GM23338 (cell line): Measurements from ENCODE around the gene ZYG11B. TPM values are rescaled to one million over a fixed set of nuclear protein-coding genes. Genes with fewer than 3 reads are reported as not detected.

Experiments
- ATAC-seq: fragments of 200-7000 bp; cut with Tn5 transposase; 3 replicates; pipeline ENCODE4 v1.9.1; 2020
- DNase-seq: peaks from one replicate; pipeline ENCODE4 v3.0.0-alpha.2; 2015; ENCODE audit warnings: low spot score
- H2AFZ ChIP-seq: fragments of 200-600 bp; sonication (generic); 2 replicates; pipeline ENCODE4 v1.8.0; 2016; ENCODE audit warnings: antibody characterized with exemption, mild to moderate bottlenecking, moderate library complexity
- H3F3A ChIP-seq: fragments of 200-600 bp; sonication (generic); replicated peaks from 2 replicates; pipeline ENCODE4 v1.8.0; 2017; ENCODE audit warnings: antibody characterized with exemption, mixed run types, low read depth
- H3K27ac ChIP-seq: fragments of 200-600 bp; sonication (generic); 2 replicates; pipeline ENCODE4 v1.6.1; 2016; ENCODE audit warnings: low read depth
- H3K27me3 ChIP-seq: fragments of 200-600 bp; sonication (generic); 2 replicates; pipeline ENCODE4 v1.8.0; 2016; ENCODE audit warnings: mild to moderate bottlenecking, mixed run types, moderate library complexity; ENCODE audit not compliant: insufficient read depth
- H3K36me3 ChIP-seq: fragments of 200-600 bp; sonication (generic); 2 replicates; pipeline ENCODE4 v1.8.0; 2016; ENCODE audit warnings: mild to moderate bottlenecking; ENCODE audit not compliant: insufficient read depth
- H3K4me1 ChIP-seq: fragments of 200-600 bp; sonication (generic); 2 replicates; pipeline ENCODE4 v1.8.0; 2016; ENCODE audit warnings: mild to moderate bottlenecking, moderate library complexity; ENCODE audit not compliant: insufficient read depth
- H3K4me2 ChIP-seq: fragments of 200-600 bp; sonication (generic); 2 replicates; pipeline ENCODE4 v1.7.1; 2017; ENCODE audit warnings: mixed run types
- H3K4me3 ChIP-seq: fragments of 200-600 bp; sonication (generic); 2 replicates; pipeline ENCODE4 v1.6.1; 2016; ENCODE audit warnings: mixed run types
- H3K79me2 ChIP-seq: fragments of 200-600 bp; sonication (generic); replicated peaks from 2 replicates; pipeline ENCODE4 v1.8.0; 2017; ENCODE audit warnings: mild to moderate bottlenecking; ENCODE audit not compliant: insufficient read depth
- H3K9me2 ChIP-seq: fragments of 200-600 bp; sonication (generic); 2 replicates; pipeline ENCODE4 v1.8.0; 2017; ENCODE audit not compliant: insufficient read depth
- H4K20me1 ChIP-seq: fragments of 200-600 bp; sonication (generic); replicated peaks from 2 replicates; pipeline ENCODE4 v1.8.0; 2017; ENCODE audit warnings: mild to moderate bottlenecking; ENCODE audit not compliant: insufficient read depth
- H3K27ac Mint-ChIP-seq: 2 replicates; pipeline ENCODE4 v1.8.0; 2020; ENCODE audit warnings: inconsistent platforms, mild to moderate bottlenecking, moderate library complexity, mixed read lengths
- H3K27me3 Mint-ChIP-seq: 3 replicates; pipeline ENCODE4 v1.8.0; 2022; ENCODE audit warnings: low read depth, mild to moderate bottlenecking, moderate library complexity, mixed read lengths, inconsistent platforms; ENCODE audit not compliant: insufficient read depth, poor library complexity
- H3K36me3 Mint-ChIP-seq: 3 replicates; pipeline ENCODE4 v1.8.0; 2021; ENCODE audit warnings: low read depth, mild to moderate bottlenecking, inconsistent platforms, moderate library complexity, mixed read lengths
- H3K4me1 Mint-ChIP-seq: 3 replicates; pipeline ENCODE4 v1.8.0; 2020; ENCODE audit warnings: mild to moderate bottlenecking, inconsistent platforms, mixed read lengths
- H3K4me3 Mint-ChIP-seq: 3 replicates; pipeline ENCODE4 v1.8.0; 2021; ENCODE audit warnings: moderate library complexity, mild to moderate bottlenecking, inconsistent platforms, mixed read lengths
- H3K9me3 Mint-ChIP-seq: 3 replicates; pipeline ENCODE4 v1.8.0; 2020; ENCODE audit warnings: moderate library complexity, mild to moderate bottlenecking, inconsistent platforms, mixed read lengths
- EZH2 ChIP-seq: fragments of 200-600 bp; sonication (generic); IDR thresholded peaks from one replicate; pipeline ENCODE4 v1.8.0; 2017; ENCODE audit warnings: antibody characterized with exemption, mild to moderate bottlenecking, low read depth; ENCODE audit not compliant: unreplicated experiment
- EZH2phosphoT487 ChIP-seq: fragments of 200-600 bp; sonication (generic); IDR thresholded peaks from one replicate; pipeline ENCODE4 v1.8.1; 2018; ENCODE audit warnings: antibody characterized with exemption; ENCODE audit not compliant: unreplicated experiment
- JUNB ChIP-seq: IDR thresholded peaks from one replicate; pipeline ENCODE4 v1.6.1; 2016; ENCODE audit warnings: antibody characterized with exemption; ENCODE audit not compliant: unreplicated experiment
- NANOG ChIP-seq: IDR thresholded peaks from 2 replicates; pipeline ENCODE4 v1.6.1; 2016; ENCODE audit warnings: antibody characterized with exemption, borderline replicate concordance
- POLR2AphosphoS5 ChIP-seq: IDR thresholded peaks from 2 replicates; pipeline ENCODE4 v1.6.1; 2016; ENCODE audit warnings: antibody characterized with exemption, low read depth
- REST ChIP-seq: IDR thresholded peaks from one replicate; pipeline ENCODE4 v1.6.1; 2018; ENCODE audit warnings: antibody characterized with exemption; ENCODE audit not compliant: unreplicated experiment
- ZNF114 ChIP-seq: fragments of 250-450 bp; sonication (Bioruptor Pico); IDR thresholded peaks from 2 replicates; pipeline ENCODE4 v1.5.0; 2020; ENCODE audit warnings: mild to moderate bottlenecking, moderate library complexity
- ZNF331 ChIP-seq: fragments of 250-450 bp; sonication (Bioruptor Pico); IDR thresholded peaks from 2 replicates; pipeline ENCODE4 v1.5.0; 2020; ENCODE audit warnings: low read depth, mild to moderate bottlenecking, moderate library complexity
- ZNF462 ChIP-seq: fragments of 250-450 bp; sonication (Bioruptor Pico); IDR thresholded peaks from 2 replicates; pipeline ENCODE4 v1.5.0; 2020; ENCODE audit warnings: mild to moderate bottlenecking, moderate library complexity
- polyA plus RNA-seq: library from polyadenylated mRNA; unstranded; fragments of >200 nt; fragmentation: Nextera tagmentation; extraction: Ambion mirVana; gene quantifications from 2 replicates; pipeline ENCODE4 v1.2.1, GENCODE V29; 2016
- total RNA-seq: library from RNA; depleted of rRNA; stranded (reverse); fragments of >200 nt; shearing (Covaris generic); gene quantifications from 2 replicates; pipeline ENCODE4 v1.2.3, GENCODE V29; 2014

ZYG11B gene
- total and polyA plus RNA-seq, 2 experiments from 2014 or later = 7.8 to 42.3 TPM

- H3K27ac Mint-ChIP-seq = no peak overlapping the region
- no peak for ATAC-seq
- no peaks in the 10 kb centered on the region; the same call in 2 of the 3 replicates for H3K36me3 Mint-ChIP-seq
- no peaks in the 10 kb centered on the region for H3K27me3 ChIP-seq
- peaks cover 15% of the 10 kb centered on the region for H4K20me1 ChIP-seq
- no peak for DNase-seq
- H3K27ac ChIP-seq = no peak overlapping the region
- peaks cover 8% of the 10 kb centered on the region for H3K4me1 Mint-ChIP-seq
- H3K79me2 ChIP-seq = peaks cover 11% of the 10 kb centered on the region; the same call in 1 of the 2 replicates
- no peaks in the 10 kb centered on the region for H3K9me3 Mint-ChIP-seq
- TF ChIP-seq EZH2 = no peak
- TF ChIP-seq ZNF462 = no peak
- no peak for TF ChIP-seq JUNB
- TF ChIP-seq POLR2AphosphoS5 = no peak
- TF ChIP-seq ZNF114 (CRISPR knock-in tag) = no peak
- no peak overlapping the region for H2AFZ ChIP-seq
- no peaks in the 10 kb centered on the region for H3K4me1 ChIP-seq
- H3K4me2 ChIP-seq = no peak overlapping the region
- H3K4me3 Mint-ChIP-seq = no peak overlapping the region
- H3K27me3 Mint-ChIP-seq = peaks cover 5% of the 10 kb centered on the region
- H3K36me3 ChIP-seq = no peaks in the 10 kb centered on the region
- H3K9me2 ChIP-seq = no peaks in the 10 kb centered on the region
- 0 out of 2 replicates have a peak, but pooled peaks cover 3% of the 10 kb centered on the region for H3F3A ChIP-seq
- H3K4me3 ChIP-seq = no peak overlapping the region
These were observed 26.9 kb downstream of the ZYG11B start for GRCh38 chr1:52753169-52753568.

- Histone ChIP-seq H3F3A (no peaks in the 10 kb centered on the region), H3K27ac (no peak overlapping the region), H3K4me1 (no peaks in the 10 kb centered on the region), H3K79me2 (peaks cover 11% of the 10 kb centered on the region; the same call in 1 of the 2 replicates), H2AFZ (no peak overlapping the region), H3K4me3 (no peak overlapping the region), H3K36me3 (no peaks in the 10 kb centered on the region), H3K4me2 (0 out of 2 replicates have a peak overlapping the region, but pooled peaks have one; percentile 22), H3K27me3 (no peaks in the 10 kb centered on the region), H4K20me1 (peaks cover 15% of the 10 kb centered on the region), H3K9me2 (no peaks in the 10 kb centered on the region)
- DNase-seq (peak; percentile 55), ATAC-seq (peak; percentile 76)
- Mint-ChIP-seq H3K9me3 (no peaks in the 10 kb centered on the region), H3K27me3 (peaks cover 5% of the 10 kb centered on the region), H3K4me3 (no peak overlapping the region), H3K27ac (no peak overlapping the region), H3K4me1 (peaks cover 8% of the 10 kb centered on the region), H3K36me3 (no peaks in the 10 kb centered on the region; the same call in 2 of the 3 replicates)
- TF ChIP-seq EZH2phosphoT487 = no peak
- TF ChIP-seq NANOG = no peak
- TF ChIP-seq REST = no peak
- TF ChIP-seq ZNF331 (CRISPR knock-in tag) = no peak
- no peak for TF ChIP-seq POLR2AphosphoS5
- no peak for TF ChIP-seq JUNB
- no peak for TF ChIP-seq EZH2
These were observed 29.8 kb downstream of the ZYG11B start for GRCh38 chr1:52756020-52756419.
